ENCODE data around the gene FBXO4.

- TF ChIP-seq POLR2A (IDR thresholded peaks at IDR 0.05) (no peak), CTCF (IDR thresholded peaks at IDR 0.05 in 8 of 11, conservative IDR thresholded peaks at IDR 0.05 in 3 of 11) (no peak)
These were observed 55.8 kb downstream of the FBXO4 start for GRCh38 chr5:41980870-41981269.

Measured in spleen (tissue), 7 donors.